Neuronal stem cell (in vitro differentiated cells): ENCODE results near the gene SLC22A15.

ENCODE experiments used
- DNase-seq: peaks from one replicate; pipeline ENCODE4 v3.0.0-alpha.2; 2013; ENCODE audit warnings: low spot score
- H2AFZ ChIP-seq: one replicate; pipeline ENCODE4 v1.6.1; 2013; ENCODE audit warnings: mild to moderate bottlenecking, low read length, inconsistent platforms
- H2AK5ac ChIP-seq: 2 replicates; pipeline ENCODE4 v1.6.1; 2013; ENCODE audit warnings: low read depth, mild to moderate bottlenecking, inconsistent platforms, low read length, moderate library complexity, mixed read lengths
- H2BK120ac ChIP-seq: 2 replicates; pipeline ENCODE4 v1.6.1; 2013; ENCODE audit warnings: low read depth, mild to moderate bottlenecking, inconsistent platforms, low read length, moderate library complexity, mixed read lengths
- H2BK12ac ChIP-seq: one replicate; pipeline ENCODE4 v1.6.1; 2013; ENCODE audit warnings: low read length, inconsistent platforms
- H2BK15ac ChIP-seq: 2 replicates; pipeline ENCODE4 v1.6.1; 2013; ENCODE audit warnings: mild to moderate bottlenecking, low read length, inconsistent platforms, mixed read lengths
- H2BK5ac ChIP-seq: one replicate; pipeline ENCODE4 v1.6.1; 2013; ENCODE audit warnings: inconsistent platforms, mild to moderate bottlenecking, low read length, moderate library complexity
- H3K14ac ChIP-seq: one replicate; pipeline ENCODE4 v1.6.1; 2013; ENCODE audit warnings: low read length, inconsistent platforms
- H3K18ac ChIP-seq: 2 replicates; pipeline ENCODE4 v1.6.1; 2013; ENCODE audit warnings: low read length, inconsistent platforms
- H3K23ac ChIP-seq: 2 replicates; pipeline ENCODE4 v1.6.1; 2013; ENCODE audit warnings: low read depth, mild to moderate bottlenecking, mixed read lengths, low read length, inconsistent platforms; ENCODE audit not compliant: poor library complexity
- H3K27ac ChIP-seq: replicated peaks from 3 replicates; pipeline ENCODE4 v1.5.1; 2013; ENCODE audit warnings: low read length, inconsistent platforms
- H3K27me3 ChIP-seq, 3 experiments: 2 replicates each; pipeline ENCODE4 v1.6.1; 2013; ENCODE audit warnings: low read length in 3 of 3, mild to moderate bottlenecking in 2 of 3, inconsistent platforms in 1 of 3, low read depth in 1 of 3, mixed read lengths in 1 of 3, moderate library complexity in 1 of 3; ENCODE audit not compliant: control insufficient read depth in 3 of 3, insufficient read depth in 3 of 3
- H3K36me3 ChIP-seq, 2 donors: replicated peaks in 1 of 2; 2 replicates each; pipeline ENCODE4 v1.6.1; 2013; ENCODE audit warnings: low read length in 2 of 2; ENCODE audit not compliant: control insufficient read depth in 2 of 2, insufficient read depth in 2 of 2
- H3K4ac ChIP-seq: 2 replicates; pipeline ENCODE4 v1.6.1; 2013; ENCODE audit warnings: inconsistent platforms, mild to moderate bottlenecking, low read length, moderate library complexity
- H3K4me1 ChIP-seq, 2 donors: 1 replicate in 1 of 2; 2 replicates in 1 of 2; pipeline ENCODE4 v1.6.1; 2013; ENCODE audit warnings: low read length in 2 of 2, low read depth in 1 of 2; ENCODE audit not compliant: control insufficient read depth in 2 of 2, insufficient read depth in 1 of 2
- H3K4me2 ChIP-seq: one replicate; pipeline ENCODE4 v1.6.1; 2013; ENCODE audit warnings: mild to moderate bottlenecking, low read length, inconsistent platforms; ENCODE audit not compliant: insufficient read depth, poor library complexity, severe bottlenecking
- H3K4me3 ChIP-seq, 2 donors: 2 replicates each; pipeline ENCODE4 v1.5.1; 2013; ENCODE audit warnings: low read length in 2 of 2, mild to moderate bottlenecking in 2 of 2, inconsistent platforms in 1 of 2, moderate library complexity in 1 of 2
- H3K79me1 ChIP-seq: one replicate; pipeline ENCODE4 v1.6.1; 2013; ENCODE audit warnings: low read depth, mild to moderate bottlenecking, inconsistent platforms, low read length, moderate library complexity
- H3K9ac ChIP-seq: one replicate; pipeline ENCODE4 v1.6.1; 2013; ENCODE audit warnings: mild to moderate bottlenecking, low read depth, low read length, inconsistent platforms; ENCODE audit not compliant: poor library complexity
- H3K9me3 ChIP-seq, 2 donors: replicated peaks in 1 of 2; 2 replicates each; pipeline versions ENCODE3 to v1.6.1; 2013; ENCODE audit warnings: low read length in 2 of 2, mild to moderate bottlenecking in 2 of 2, inconsistent platforms in 1 of 2, low read depth in 1 of 2, mixed read lengths in 1 of 2, moderate library complexity in 1 of 2; ENCODE audit not compliant: control insufficient read depth in 2 of 2, insufficient read depth in 1 of 2
- H4K8ac ChIP-seq: one replicate; pipeline ENCODE4 v1.6.1; 2013; ENCODE audit warnings: low read depth, mild to moderate bottlenecking, inconsistent platforms, low read length, moderate library complexity
- H4K91ac ChIP-seq: one replicate; pipeline ENCODE4 v1.6.1; 2013; ENCODE audit warnings: low read length, low read depth, mild to moderate bottlenecking, inconsistent platforms; ENCODE audit not compliant: poor library complexity
- WGBS, 2 donors: extraction: QIAGEN DNeasy Blood & Tissue Kit; methylation state at CpG; one replicate each; pipeline ENCODE4 v1.1.7; 2013; ENCODE audit warnings: missing lambda C conversion rate in 2 of 2, mixed read lengths in 1 of 2; ENCODE audit not compliant: insufficient read length in 2 of 2, insufficient replicate concordance in 1 of 2; ENCODE audit errors: extremely low coverage in 2 of 2; 5-methylcytosine and 5-hydroxymethylcytosine counted together

Gene SLC22A15

DNA sequence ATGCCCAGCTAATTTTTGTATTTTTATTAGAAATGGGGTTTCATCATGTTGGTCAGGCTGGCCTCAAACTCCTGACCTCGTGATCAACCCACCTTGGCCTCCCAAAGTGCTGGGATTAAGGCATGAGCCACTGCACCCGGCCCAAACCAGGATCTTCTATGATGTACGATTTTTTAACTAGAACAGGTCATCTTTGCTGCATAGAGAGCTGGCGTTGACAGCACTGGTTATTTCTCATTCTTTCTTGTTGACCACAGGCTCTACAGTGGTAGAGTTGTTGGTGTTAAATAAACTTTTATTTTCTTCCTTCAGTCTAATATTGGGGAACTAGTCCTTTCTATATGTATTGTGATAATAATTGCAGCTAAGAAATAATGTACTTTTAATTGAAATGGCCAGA is 131.1 kb downstream of the SLC22A15 start:
- H3K4me2 ChIP-seq: no peak overlapping the region
- no peak overlapping the region for H2BK5ac ChIP-seq
- no peaks in the 10 kb centered on the region for H3K79me1 ChIP-seq
- no peak for DNase-seq
- H2BK120ac ChIP-seq: no peak overlapping the region
- no peak overlapping the region for H2BK12ac ChIP-seq
- H3K27me3 ChIP-seq: peaks cover 0 to 3% (median 0%) of the 10 kb centered on the region in 3 experiments
- H3K4ac ChIP-seq: no peak overlapping the region
- no peak overlapping the region for H3K4me3 ChIP-seq
- H3K14ac ChIP-seq: no peak overlapping the region
- no peak overlapping the region for H4K91ac ChIP-seq
- H4K8ac ChIP-seq: no peak overlapping the region
- no peak overlapping the region for H3K23ac ChIP-seq
- peaks cover 0 to 3% of the 10 kb centered on the region in 2 donors for H3K4me1 ChIP-seq
- H3K18ac ChIP-seq: no peak overlapping the region
- H2AFZ ChIP-seq: no peak overlapping the region
- no peak overlapping the region for H3K9ac ChIP-seq
- no peaks in the 10 kb centered on the region for H3K36me3 ChIP-seq
- H2AK5ac ChIP-seq: no peak overlapping the region
- WGBS, 2 donors: no CpG with 5 or more reads among the region's 4 CpGs
- no peaks in the 10 kb centered on the region for H3K9me3 ChIP-seq
- H3K27ac ChIP-seq: no peak overlapping the region
- no peak overlapping the region for H2BK15ac ChIP-seq

DNA sequence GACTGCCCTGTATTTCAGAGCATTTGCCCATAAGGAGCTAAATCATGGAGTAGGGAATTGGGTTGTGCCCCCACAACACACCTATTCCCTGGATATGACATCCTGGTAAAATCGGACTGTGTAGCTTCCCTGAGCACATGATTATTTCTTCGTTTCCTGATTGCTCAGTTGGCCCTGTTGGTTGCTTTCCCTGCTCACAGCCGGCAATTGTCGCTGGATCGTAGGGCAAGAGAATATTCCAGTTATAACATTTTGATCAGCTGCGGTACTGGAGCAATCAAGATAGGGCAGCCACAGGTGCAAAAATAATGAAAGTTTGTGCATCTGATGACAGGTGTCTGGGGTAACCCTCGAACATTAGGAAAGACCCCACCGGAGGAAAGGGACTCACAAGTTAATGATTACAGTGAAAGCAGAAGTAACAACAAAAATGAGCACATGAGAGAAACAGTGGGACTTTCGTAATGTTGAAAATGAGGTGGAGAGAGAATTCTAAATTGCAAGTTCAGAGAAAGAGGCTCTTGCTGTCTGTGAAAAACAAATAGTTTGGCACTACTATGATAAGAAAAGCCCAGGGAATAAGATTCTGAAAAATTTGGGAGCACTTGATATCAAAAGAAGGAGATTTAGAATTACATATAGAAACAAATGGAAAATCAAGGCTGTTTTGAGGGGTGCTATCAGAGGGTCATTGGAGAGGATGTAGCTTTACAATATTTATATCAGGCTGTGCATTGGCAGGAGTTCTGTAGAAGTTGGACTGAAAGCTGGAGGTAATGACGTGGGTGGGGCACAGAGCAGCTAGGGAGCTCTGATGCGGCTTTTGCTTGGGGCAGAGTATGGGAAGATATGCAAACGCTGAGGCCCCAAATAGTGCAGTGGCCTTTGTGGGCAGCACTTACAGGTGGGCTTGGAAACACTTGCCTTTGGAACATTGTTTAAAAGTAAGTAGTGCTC is 134.5 kb downstream of the SLC22A15 start, which contains the start of gene MAB21L3:
TSS of gene MAB21L3 (plus strand) at position 833 of the 957 bp plus-strand sequence. CDS start 1,217 bp downstream, outside the sequence.
- Histone ChIP-seq H3K14ac (no peak within 1 kb of the TSS), H3K4me3 (no peak within 1 kb of the TSS), H3K9ac (peak within 1 kb of the TSS; percentile 82), H3K4me2 (no peak within 1 kb of the TSS), H3K4ac (no peak within 1 kb of the TSS), H2AFZ (no peak within 1 kb of the TSS), H3K18ac (no peak within 1 kb of the TSS), H2BK12ac (no peak within 1 kb of the TSS), H3K4me1 (peaks cover 0 to 3% of the 10 kb centered on the region in 2 donors), H3K27me3 (peaks cover 0 to 3% (median 0%) of the 10 kb centered on the region in 3 experiments), H4K91ac (no peak within 1 kb of the TSS), H2BK15ac (no peak within 1 kb of the TSS), H2AK5ac (no peak within 1 kb of the TSS), H3K27ac (no peak within 1 kb of the TSS), H2BK5ac (no peak within 1 kb of the TSS), H3K79me1 (no peaks in the 10 kb centered on the region), H2BK120ac (no peak within 1 kb of the TSS), H4K8ac (no peak within 1 kb of the TSS), H3K36me3 (no peaks in the 10 kb centered on the region), H3K23ac (no peak within 1 kb of the TSS), H3K9me3 (no peaks in the 10 kb centered on the region)
- WGBS, 2 donors: no CpG with 5 or more reads among the region's 12 CpGs
- DNase-seq: no peak

DNA sequence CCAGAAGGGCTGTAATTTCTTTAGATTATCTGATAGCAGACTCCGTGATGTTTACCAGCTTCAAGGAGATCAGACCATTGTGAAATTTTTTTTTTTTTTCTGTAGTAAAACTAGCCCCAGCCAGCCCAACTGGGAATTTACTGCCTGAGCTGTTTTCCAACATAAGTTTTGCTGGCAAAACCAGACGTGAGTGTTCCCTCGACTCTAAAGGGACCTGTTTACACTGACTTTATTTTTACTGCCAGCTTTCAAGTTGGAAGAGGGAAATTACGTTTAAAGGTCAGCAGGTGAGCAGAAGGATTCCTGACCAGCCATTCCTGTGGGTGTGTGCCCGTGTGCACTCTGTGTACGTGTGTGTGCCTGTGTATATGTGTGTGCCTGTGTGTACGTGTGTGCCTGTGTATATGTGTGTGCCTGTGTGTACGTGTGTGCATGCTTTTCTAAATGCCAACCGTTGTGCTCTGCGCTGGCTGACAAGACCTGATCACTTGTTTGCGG is 135.3 kb downstream of the SLC22A15 start:
- H4K8ac ChIP-seq: no peak overlapping the region
- no peak overlapping the region for H3K4me3 ChIP-seq
- WGBS, 2 donors: no CpG with 5 or more reads among the region's 11 CpGs
- H2BK15ac ChIP-seq: no peak overlapping the region
- H3K27ac ChIP-seq: no peak overlapping the region
- no peak overlapping the region for H3K4me2 ChIP-seq
- H3K14ac ChIP-seq: no peak overlapping the region
- no peak for DNase-seq
- H2BK5ac ChIP-seq: no peak overlapping the region
- no peak overlapping the region for H3K18ac ChIP-seq
- H2BK120ac ChIP-seq: no peak overlapping the region
- H3K4ac ChIP-seq: no peak overlapping the region
- no peak overlapping the region for H2AFZ ChIP-seq
- no peak overlapping the region for H2BK12ac ChIP-seq
- H3K9me3 ChIP-seq: no peaks in the 10 kb centered on the region
- H3K79me1 ChIP-seq: no peaks in the 10 kb centered on the region
- H4K91ac ChIP-seq: no peak overlapping the region
- no peak overlapping the region for H3K23ac ChIP-seq
- H3K4me1 ChIP-seq: peaks cover 0 to 3% of the 10 kb centered on the region in 2 donors
- H3K9ac ChIP-seq: peak overlapping the region; percentile 82
- H3K36me3 ChIP-seq: no peaks in the 10 kb centered on the region
- H3K27me3 ChIP-seq: peaks cover 0 to 3% (median 0%) of the 10 kb centered on the region in 3 experiments
- H2AK5ac ChIP-seq: no peak overlapping the region
